ENCODE data around the gene USP24.
"Not testable (repeated sequence)": the region's sequence is repeated elsewhere in the genome, so short reads cannot be mapped to it uniquely, and the experiment has no call there.

The USP24 gene

GRCh38 chr1:55231745-55232144 is 16.6 kb upstream of the USP24 start:
- no peak for DNase-seq

- no peak for DNase-seq
These were observed 15.5 kb upstream of the USP24 start for GRCh38 chr1:55230659-55231058.

DNA sequence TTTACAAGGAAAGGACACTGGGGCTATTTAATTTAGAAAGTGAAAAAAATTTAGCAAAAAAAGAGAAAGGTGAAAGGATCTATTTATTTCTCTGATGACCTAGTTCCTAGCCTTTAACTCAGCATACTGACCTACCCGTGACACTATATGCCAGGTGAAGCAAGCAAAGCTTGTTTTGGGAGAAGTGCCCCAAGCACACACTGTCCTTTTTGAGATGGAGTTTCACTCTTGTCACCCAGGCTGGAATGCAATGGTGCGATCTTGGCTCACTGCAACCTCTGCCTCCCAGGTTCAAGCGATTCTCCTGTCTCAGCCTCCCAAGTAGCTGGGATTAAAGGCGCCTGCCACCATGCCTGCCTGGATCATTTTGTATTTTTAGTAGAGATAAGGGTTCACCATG is 14.6 kb upstream of the USP24 start:
- not testable (repeated sequence) for DNase-seq

- no peak for DNase-seq
These were observed 10.1 kb upstream of the USP24 start for GRCh38 chr1:55225228-55225627.

- no peak for DNase-seq
These were observed 9.6 kb upstream of the USP24 start for GRCh38 chr1:55224729-55225128.

DNA sequence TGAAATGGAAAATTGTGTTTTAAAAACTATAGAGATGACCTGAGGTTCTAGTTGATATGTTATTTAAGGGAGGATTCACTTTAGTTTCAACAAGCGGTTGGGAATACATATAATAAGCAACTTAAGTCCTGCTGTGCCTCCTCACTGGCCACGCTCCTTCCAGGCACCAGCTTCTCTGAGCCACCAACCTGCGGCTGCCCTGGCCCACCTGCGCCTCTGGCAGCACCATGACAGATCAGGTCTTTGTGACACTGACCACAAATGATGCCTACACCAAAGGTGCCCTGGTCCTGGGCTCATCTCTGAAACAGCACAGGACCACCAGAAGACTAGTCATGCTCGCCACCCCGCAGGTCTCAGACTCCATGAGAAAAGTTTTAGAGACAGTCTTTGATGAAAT is 7.0 kb upstream of the USP24 start:
- no peak for DNase-seq

- DNase-seq: no peak
These were observed 2.2 kb upstream of the USP24 start for GRCh38 chr1:55217226-55217986.

GRCh38 chr1:55216096-55216495 is 932 bp upstream of the USP24 start:
- no peak for DNase-seq

- no peak for DNase-seq
These were observed 300 bp downstream of the USP24 start for GRCh38 chr1:55214934-55215193.

GRCh38 chr1:55214212-55214933 is 791 bp downstream of the USP24 start:
- peak; percentile 6 for DNase-seq

DNA sequence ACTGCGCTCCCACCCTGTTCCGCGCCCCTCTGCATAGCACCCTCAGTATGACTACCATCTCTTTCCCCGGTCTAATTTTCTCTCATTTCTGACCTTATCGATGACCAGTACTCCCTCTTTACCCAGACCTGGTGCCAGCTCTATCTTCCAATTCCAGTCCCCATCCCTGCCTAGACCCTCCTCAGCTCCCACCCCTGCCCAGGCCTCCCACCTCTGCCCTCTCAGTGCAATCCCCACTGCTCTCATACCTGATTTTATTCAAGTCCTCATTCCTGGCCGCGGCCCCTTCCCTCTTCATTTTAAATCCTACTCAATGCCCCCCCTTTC is 1.3 kb downstream of the USP24 start:
- DNase-seq: peak; percentile 6

- DNase-seq: no peak
These were observed 1.8 kb downstream of the USP24 start for GRCh38 chr1:55213151-55213884.

- DNase-seq: peak; percentile 4
These were observed 2.6 kb downstream of the USP24 start for GRCh38 chr1:55212349-55213150.

GRCh38 chr1:55211863-55212262 is 3.3 kb downstream of the USP24 start:
- DNase-seq: no peak

DNA sequence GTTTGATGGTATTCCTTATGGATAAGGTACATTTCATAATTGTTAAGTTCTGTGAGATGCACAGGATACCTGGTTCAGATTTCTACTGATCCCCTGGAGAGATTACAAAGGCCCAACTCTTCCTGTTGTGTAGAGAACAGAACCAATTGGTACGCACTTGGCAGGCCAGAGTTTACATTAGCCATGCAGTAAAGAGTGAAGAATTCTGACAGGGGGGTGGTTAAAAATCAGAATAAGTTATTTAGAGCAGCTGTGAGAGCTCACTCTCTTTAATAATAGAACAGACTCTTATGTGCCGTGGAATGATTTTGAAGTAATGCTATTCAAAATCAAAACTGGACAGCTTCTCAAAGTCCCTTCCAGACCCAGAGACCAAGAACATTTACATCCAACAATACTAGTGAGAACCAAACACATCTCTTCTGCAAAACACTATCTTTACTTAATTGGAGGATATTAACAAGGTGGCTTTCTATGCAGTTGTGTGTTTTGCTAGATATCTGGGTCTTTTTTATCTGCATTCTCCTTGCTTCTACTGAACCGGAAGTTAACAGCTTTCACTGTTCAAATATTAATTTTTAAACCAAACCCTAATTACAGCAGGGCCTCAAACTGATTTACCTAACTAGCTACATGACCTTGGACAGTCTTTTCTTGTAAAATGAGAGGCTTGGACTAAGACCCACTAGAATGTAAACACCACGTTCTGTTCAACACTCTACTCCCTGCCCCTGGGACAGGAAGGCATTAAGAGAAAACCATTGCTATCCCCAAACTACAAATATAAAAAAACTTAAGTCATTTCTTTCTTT is 4.0 kb downstream of the USP24 start:
- DNase-seq: no peak

DNA sequence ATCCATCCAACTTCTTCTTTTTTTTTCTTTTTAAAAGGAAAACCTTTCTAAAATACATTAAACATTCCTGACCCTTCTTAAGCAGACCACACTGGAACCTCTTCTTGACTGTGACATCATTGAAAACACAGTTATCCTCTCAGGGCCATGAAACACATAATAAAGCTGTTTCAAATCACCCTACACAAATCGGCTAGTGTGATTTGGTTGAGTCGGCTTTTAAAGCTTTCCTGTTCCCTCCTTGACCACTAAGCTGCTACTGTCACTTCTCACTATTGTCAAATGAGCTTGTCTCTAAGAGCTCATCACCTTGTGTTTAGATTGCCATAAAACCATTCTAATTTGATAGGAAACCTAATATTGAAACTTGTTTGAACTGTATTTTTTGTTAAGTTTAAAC is 5.9 kb downstream of the USP24 start:
- DNase-seq: no peak

- no peak for DNase-seq
These were observed 9.0 kb downstream of the USP24 start for GRCh38 chr1:55206210-55206609.

- no peak for DNase-seq
These were observed 10.2 kb downstream of the USP24 start for GRCh38 chr1:55204997-55205396.

DNA sequence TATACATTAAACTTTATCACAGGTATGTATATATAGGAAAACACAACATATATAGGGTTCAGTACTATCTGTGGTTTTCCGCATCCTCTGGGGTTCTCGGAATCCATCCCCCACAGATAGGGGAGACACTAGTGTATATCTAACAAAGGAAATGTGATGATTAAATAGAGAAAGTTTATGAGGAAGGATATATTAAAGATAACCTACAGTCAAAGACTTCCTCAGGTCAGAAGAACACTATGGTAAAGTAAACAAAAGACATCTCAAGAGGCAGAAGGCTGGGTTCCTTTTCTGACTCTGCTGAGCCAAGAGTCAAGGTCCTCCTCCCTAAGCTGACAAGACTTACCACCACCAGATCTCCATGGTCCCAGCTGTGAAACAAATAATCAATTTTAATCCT is 12.1 kb downstream of the USP24 start:
- DNase-seq: no peak

GRCh38 chr1:55200667-55201066 is 14.5 kb downstream of the USP24 start:
- DNase-seq: no peak

GRCh38 chr1:55199735-55200134 is 15.4 kb downstream of the USP24 start:
- DNase-seq: not testable (repeated sequence)

GRCh38 chr1:55198044-55198443 is 17.1 kb downstream of the USP24 start:
- DNase-seq: no peak

DNA sequence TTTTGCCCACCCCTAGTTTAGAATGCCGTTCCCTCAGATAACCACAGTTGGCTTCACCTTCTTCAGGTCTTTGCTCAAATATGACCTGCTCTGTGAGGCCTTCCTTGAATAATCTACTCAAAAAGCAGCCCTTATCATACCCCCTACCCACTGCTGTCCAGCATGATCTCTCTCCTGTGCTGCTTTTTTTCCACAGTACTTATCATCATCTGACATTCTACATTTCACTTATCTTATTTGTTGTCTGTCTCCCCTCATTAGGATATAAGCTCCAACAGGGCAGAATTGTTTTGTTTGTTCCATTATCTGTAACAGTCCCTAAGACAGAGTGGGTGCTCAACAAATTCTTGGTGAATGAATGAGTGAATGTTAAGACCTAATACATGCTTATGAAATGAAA is 18.1 kb downstream of the USP24 start:
- no peak for DNase-seq

Measured in activated T-cell treated with anti-CD3 and anti-CD28 coated beads for 4 hours (primary cell).